ENCODE measurements around the gene CSNK2A1. TPM values are rescaled to one million over a fixed set of nuclear protein-coding genes. Genes with fewer than 3 reads are reported as not detected.

Gene CSNK2A1
- total and polyA plus RNA-seq, 3 experiments from 2014 or later = 53.1 to 173 (median 172) TPM

DNA sequence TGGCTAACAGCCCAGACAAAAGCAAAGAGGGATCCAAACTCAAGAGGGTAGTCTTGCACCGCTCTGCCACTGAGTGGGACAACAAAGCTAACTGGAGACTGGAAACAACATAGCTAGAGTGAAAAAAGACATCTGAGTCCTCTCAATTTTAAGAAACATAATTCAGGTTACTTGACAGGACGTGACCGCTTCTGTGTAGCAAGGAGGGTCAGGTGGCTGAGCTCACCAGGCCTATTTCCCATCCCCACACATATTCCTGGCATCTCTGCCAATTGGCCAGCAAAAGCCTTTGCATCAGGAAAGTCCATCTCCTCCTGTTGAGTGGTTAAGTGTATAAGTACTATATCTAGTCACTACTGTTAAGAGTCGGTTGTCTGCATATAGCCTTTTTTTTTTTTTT, 55.9 kb downstream of the CSNK2A1 start:
- DNase-seq = no peak
- Mint-ChIP-seq H3K36me3 (peaks cover 7 to 87% (median 15%) of the 10 kb centered on the region in 3 donors), H3K27me3 (no peaks in the 10 kb centered on the region), H3K4me1 (no peaks in the 10 kb centered on the region), H3K9me3 (no peaks in the 10 kb centered on the region), H3K27ac (no peak overlapping the region), H3K4me3 (no peak overlapping the region)
- no peaks in the 10 kb centered on the region for H3K27me3 ChIP-seq (ENCODE audit: insufficient read depth, low read length, poor library complexity, severe bottlenecking)
- no peaks in the 10 kb centered on the region for H3K9me3 ChIP-seq (ENCODE audit: low read length)
- no peaks in the 10 kb centered on the region for H3K4me1 ChIP-seq (ENCODE audit: insufficient read depth, low read length)
- peaks cover 48% of the 10 kb centered on the region for H3K36me3 ChIP-seq (ENCODE audit: insufficient read depth, low read length)
- H3K4me3 ChIP-seq (ENCODE audit: low read length) = no peak overlapping the region
- CTCF ChIA-PET = no interaction called here
- POLR2A ChIA-PET = interaction anchor here (1.1 kb wide), 1 partner anchor 133 kb away, joined by 5 read pairs; no protein-coding TSS in a partner anchor
- H3K27ac ChIP-seq (ENCODE audit: low read depth, low read length) = no peak overlapping the region

GRCh38 chr20:483815-484644, 59.6 kb downstream of the CSNK2A1 start:
- Mint-ChIP-seq H3K4me3 (no peak overlapping the region), H3K4me1 (peaks cover 15 to 29% (median 21%) of the 10 kb centered on the region in 3 donors), H3K27ac (no peak overlapping the region), H3K27me3 (no peaks in the 10 kb centered on the region), H3K36me3 (peaks cover 7 to 72% (median 14%) of the 10 kb centered on the region in 3 donors), H3K9me3 (no peaks in the 10 kb centered on the region)
- Histone ChIP-seq H3K4me3 (ENCODE audit: low read length) (no peak overlapping the region), H3K9me3 (ENCODE audit: low read length) (no peaks in the 10 kb centered on the region), H3K27me3 (ENCODE audit: insufficient read depth, low read length, poor library complexity, severe bottlenecking) (no peaks in the 10 kb centered on the region), H3K4me1 (ENCODE audit: insufficient read depth, low read length) (peaks cover 6% of the 10 kb centered on the region), H3K36me3 (ENCODE audit: insufficient read depth, low read length) (peaks cover 38% of the 10 kb centered on the region), H3K27ac (ENCODE audit: low read depth, low read length) (no peak overlapping the region)
- ChIA-PET POLR2A (no interaction called here), CTCF (no interaction called here)
- no peak for DNase-seq

- peak in 2 of 5 donors; percentile 22 to 28 for DNase-seq
- Mint-ChIP-seq H3K27ac (peak overlapping the region in 2 of 8 donors; percentile 20 to 29), H3K4me1 (peaks cover 17 to 33% (median 24%) of the 10 kb centered on the region in 3 donors), H3K9me3 (no peaks in the 10 kb centered on the region), H3K36me3 (peaks cover 7 to 52% (median 10%) of the 10 kb centered on the region in 3 donors), H3K27me3 (no peaks in the 10 kb centered on the region), H3K4me3 (no peak overlapping the region)
- Histone ChIP-seq H3K4me1 (ENCODE audit: insufficient read depth, low read length) (peaks cover 6% of the 10 kb centered on the region), H3K4me3 (ENCODE audit: low read length) (no peak overlapping the region), H3K36me3 (ENCODE audit: insufficient read depth, low read length) (peaks cover 20% of the 10 kb centered on the region), H3K27ac (ENCODE audit: low read depth, low read length) (no peak overlapping the region), H3K9me3 (ENCODE audit: low read length) (no peaks in the 10 kb centered on the region), H3K27me3 (ENCODE audit: insufficient read depth, low read length, poor library complexity, severe bottlenecking) (no peaks in the 10 kb centered on the region)
- ChIA-PET CTCF (interaction anchor here (5.8 kb wide), 1 partner anchor 127 kb away, joined by 46 read pairs; no protein-coding TSS in a partner anchor), POLR2A (no interaction called here)
Measured at GRCh38 chr20:481167-481566, 62.4 kb downstream of the CSNK2A1 start.

DNA sequence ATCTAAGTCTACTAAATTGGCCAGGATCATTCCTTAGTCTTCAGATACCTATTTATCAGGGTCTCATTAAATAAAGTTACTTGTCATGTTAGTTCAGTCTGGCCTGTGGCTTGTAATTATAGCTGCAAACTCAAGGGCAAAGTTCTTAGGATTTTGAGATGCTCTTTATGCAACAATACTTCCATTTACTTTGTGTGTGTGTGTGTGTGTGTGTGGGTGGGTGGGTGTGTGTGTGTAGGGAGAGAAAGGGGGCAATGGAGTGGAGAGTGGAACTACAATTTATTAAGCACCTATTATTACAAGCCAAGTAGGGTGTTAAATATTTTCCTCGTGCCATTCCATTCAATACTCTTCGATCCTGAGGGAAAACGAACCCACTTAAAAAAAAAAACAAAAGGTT, 63.5 kb downstream of the CSNK2A1 start:
- H3K4me3 ChIP-seq (ENCODE audit: low read length) = no peak overlapping the region
- H3K9me3 Mint-ChIP-seq = no peaks in the 10 kb centered on the region
- no peaks in the 10 kb centered on the region for H3K27me3 ChIP-seq (ENCODE audit: insufficient read depth, low read length, poor library complexity, severe bottlenecking)
- CTCF ChIA-PET = interaction anchor here (1.0 to 5.8 kb wide), 3 partner anchors 126 to 166 kb away, joined by 3 to 46 read pairs (median 4); no protein-coding TSS in a partner anchor
- DNase-seq = no peak
- no peaks in the 10 kb centered on the region for H3K27me3 Mint-ChIP-seq
- no peaks in the 10 kb centered on the region for H3K9me3 ChIP-seq (ENCODE audit: low read length)
- peaks cover 20% of the 10 kb centered on the region for H3K36me3 ChIP-seq (ENCODE audit: insufficient read depth, low read length)
- H3K4me3 Mint-ChIP-seq = no peak overlapping the region
- H3K4me1 Mint-ChIP-seq = peaks cover 17 to 33% (median 24%) of the 10 kb centered on the region in 3 donors
- peak overlapping the region in 2 of 8 donors; percentile 46 to 64 for H3K27ac Mint-ChIP-seq
- H3K27ac ChIP-seq (ENCODE audit: low read depth, low read length) = no peak overlapping the region
- H3K36me3 Mint-ChIP-seq = peaks cover 7 to 43% (median 9%) of the 10 kb centered on the region in 3 donors
- peaks cover 6% of the 10 kb centered on the region for H3K4me1 ChIP-seq (ENCODE audit: insufficient read depth, low read length)
- POLR2A ChIA-PET = no interaction called here

DNA sequence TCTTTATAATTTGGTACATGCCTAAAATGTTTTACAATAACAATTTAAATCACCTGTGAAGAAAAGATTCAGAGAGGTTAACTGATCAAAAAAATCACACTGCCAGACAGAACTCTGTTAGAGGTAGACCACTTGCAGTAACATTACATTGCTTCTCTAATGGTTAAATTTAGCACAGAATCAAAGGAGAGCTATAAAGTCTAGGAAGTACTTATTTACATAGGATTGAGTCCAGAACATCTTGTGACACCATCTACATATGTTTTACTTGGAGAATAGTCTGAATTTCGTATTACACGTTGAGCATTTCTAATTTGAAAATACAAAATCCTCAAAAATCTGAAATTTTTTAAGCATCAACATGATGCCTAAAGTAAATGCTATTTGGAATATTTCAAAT, 64.1 kb downstream of the CSNK2A1 start:
- no peak for DNase-seq
- Mint-ChIP-seq H3K4me1 (peaks cover 17 to 33% (median 24%) of the 10 kb centered on the region in 3 donors), H3K4me3 (no peak overlapping the region), H3K27ac (peak overlapping the region in 4 of 8 donors; percentile 0 to 91 (median 12)), H3K36me3 (peaks cover 7 to 41% (median 8%) of the 10 kb centered on the region in 3 donors), H3K9me3 (no peaks in the 10 kb centered on the region), H3K27me3 (no peaks in the 10 kb centered on the region)
- Histone ChIP-seq H3K9me3 (ENCODE audit: low read length) (no peaks in the 10 kb centered on the region), H3K27me3 (ENCODE audit: insufficient read depth, low read length, poor library complexity, severe bottlenecking) (no peaks in the 10 kb centered on the region), H3K4me1 (ENCODE audit: insufficient read depth, low read length) (peaks cover 6% of the 10 kb centered on the region), H3K36me3 (ENCODE audit: insufficient read depth, low read length) (peaks cover 18% of the 10 kb centered on the region), H3K4me3 (ENCODE audit: low read length) (no peak overlapping the region), H3K27ac (ENCODE audit: low read depth, low read length) (no peak overlapping the region)
- POLR2A ChIA-PET = no interaction called here
- CTCF ChIA-PET = interaction anchor here (1.0 to 5.8 kb wide), 4 partner anchors 53 to 166 kb away, joined by 3 to 46 read pairs (median 4); no protein-coding TSS in a partner anchor

DNA sequence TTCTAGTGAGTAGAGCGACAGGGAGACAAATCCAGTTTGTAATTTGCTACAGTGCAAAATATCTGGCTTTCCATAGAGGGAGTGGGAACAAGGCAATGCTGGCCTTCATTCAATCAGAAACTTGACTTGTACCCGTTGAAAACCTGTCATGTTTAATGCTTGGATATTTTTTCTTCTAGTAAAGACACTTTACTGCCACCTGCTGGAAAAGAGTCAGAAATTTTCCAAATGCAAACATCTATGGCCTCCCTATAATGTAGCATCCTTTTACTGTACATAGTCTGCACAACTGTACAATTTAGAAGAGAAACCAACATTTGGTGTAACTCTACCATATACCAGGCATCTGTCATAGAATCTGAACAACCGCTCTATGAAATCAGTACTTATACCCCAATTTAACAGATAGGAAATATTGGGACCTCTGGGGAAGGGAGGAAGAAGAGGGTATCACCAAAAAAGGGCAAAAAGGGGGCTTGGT, 64.6 kb downstream of the CSNK2A1 start:
- Histone ChIP-seq H3K4me1 (ENCODE audit: insufficient read depth, low read length) (peaks cover 6% of the 10 kb centered on the region), H3K27me3 (ENCODE audit: insufficient read depth, low read length, poor library complexity, severe bottlenecking) (no peaks in the 10 kb centered on the region), H3K9me3 (ENCODE audit: low read length) (no peaks in the 10 kb centered on the region), H3K27ac (ENCODE audit: low read depth, low read length) (no peak overlapping the region), H3K36me3 (ENCODE audit: insufficient read depth, low read length) (peaks cover 13% of the 10 kb centered on the region), H3K4me3 (ENCODE audit: low read length) (no peak overlapping the region)
- H3K27me3 Mint-ChIP-seq = no peaks in the 10 kb centered on the region
- no peaks in the 10 kb centered on the region for H3K9me3 Mint-ChIP-seq
- H3K36me3 Mint-ChIP-seq = peaks cover 7 to 36% (median 8%) of the 10 kb centered on the region in 3 donors
- ChIA-PET CTCF (interaction anchor here (1.0 to 5.8 kb wide), 8 partner anchors 16 to 167 kb away, joined by 3 to 46 read pairs (median 5); no protein-coding TSS in a partner anchor), POLR2A (no interaction called here)
- H3K4me1 Mint-ChIP-seq = peaks cover 17 to 33% (median 24%) of the 10 kb centered on the region in 3 donors
- peak in 2 of 5 donors; percentile 61 for DNase-seq
- H3K4me3 Mint-ChIP-seq = no peak overlapping the region
- peak overlapping the region in 4 of 8 donors; percentile 0 to 91 (median 12) for H3K27ac Mint-ChIP-seq

- Mint-ChIP-seq H3K4me1 (peaks cover 17 to 34% (median 24%) of the 10 kb centered on the region in 3 donors), H3K27ac (peak overlapping the region in 2 of 8 donors; percentile 4 to 17), H3K9me3 (no peaks in the 10 kb centered on the region), H3K4me3 (no peak overlapping the region), H3K36me3 (peaks cover 7 to 30% (median 11%) of the 10 kb centered on the region in 3 donors), H3K27me3 (no peaks in the 10 kb centered on the region)
- ChIA-PET CTCF (interaction anchor here (0.6 to 5.8 kb wide), 10 partner anchors 15 to 132 kb away, joined by 3 to 46 read pairs (median 4); no protein-coding TSS in a partner anchor), POLR2A (no interaction called here)
- peaks cover 7% of the 10 kb centered on the region for H3K36me3 ChIP-seq (ENCODE audit: insufficient read depth, low read length)
- H3K4me1 ChIP-seq (ENCODE audit: insufficient read depth, low read length) = peaks cover 6% of the 10 kb centered on the region
- H3K27ac ChIP-seq (ENCODE audit: low read depth, low read length) = no peak overlapping the region
- H3K9me3 ChIP-seq (ENCODE audit: low read length) = no peaks in the 10 kb centered on the region
- H3K4me3 ChIP-seq (ENCODE audit: low read length) = no peak overlapping the region
- no peak for DNase-seq
- H3K27me3 ChIP-seq (ENCODE audit: insufficient read depth, low read length, poor library complexity, severe bottlenecking) = no peaks in the 10 kb centered on the region
Measured at GRCh38 chr20:478010-478948, 65.3 kb downstream of the CSNK2A1 start.
